ENCODE measurements around the gene SLAIN2. TPM values are rescaled to one million over a fixed set of nuclear protein-coding genes. Genes with fewer than 3 reads are reported as not detected.

SLAIN2 gene
- total and polyA plus RNA-seq, 2 experiments from 2014 or later = 21.9 to 27.9 TPM

GRCh38 chr4:48372272-48372671, 30.9 kb downstream of the SLAIN2 start:
- H3K27ac ChIP-seq (ENCODE audit: low read depth) = no peak overlapping the region
- no peaks in the 10 kb centered on the region for H3K36me3 Mint-ChIP-seq (ENCODE audit: low read depth)
- H3K4me3 ChIP-seq = no peak overlapping the region
- no peaks in the 10 kb centered on the region for H3K36me3 ChIP-seq (ENCODE audit: insufficient read depth)
- H3K4me3 Mint-ChIP-seq = no peak overlapping the region
- no peaks in the 10 kb centered on the region for H3K9me2 ChIP-seq (ENCODE audit: insufficient read depth)
- no peak overlapping the region for H2AFZ ChIP-seq
- DNase-seq (ENCODE audit: low spot score) (no peak), ATAC-seq (no peak)
- H3K79me2 ChIP-seq (replicated peaks; ENCODE audit: insufficient read depth) = peaks cover 43% of the 10 kb centered on the region
- no peak overlapping the region for H3K27ac Mint-ChIP-seq
- no peaks in the 10 kb centered on the region for H3K27me3 ChIP-seq (ENCODE audit: insufficient read depth)
- peaks cover 24% of the 10 kb centered on the region for H3K4me1 Mint-ChIP-seq
- peaks cover 9% of the 10 kb centered on the region for H4K20me1 ChIP-seq (replicated peaks; ENCODE audit: insufficient read depth)
- H3K4me1 ChIP-seq (ENCODE audit: insufficient read depth) = peaks cover 24% of the 10 kb centered on the region
- no peaks in the 10 kb centered on the region for H3K27me3 Mint-ChIP-seq (ENCODE audit: insufficient read depth, low read depth, poor library complexity)
- no peak overlapping the region for H3K4me2 ChIP-seq
- H3K9me3 Mint-ChIP-seq = no peaks in the 10 kb centered on the region
- no peak for TF ChIP-seq CREB1 (CRISPR knock-in tag; IDR thresholded peaks at IDR 0.05; ENCODE audit: low read depth)
- TF ChIP-seq STAT1 (IDR thresholded peaks at IDR 0.05; ENCODE audit: unreplicated experiment) = no peak
- TF ChIP-seq EZH2 (IDR thresholded peaks at IDR 0.05; ENCODE audit: low read depth, unreplicated experiment) = no peak
- TF ChIP-seq ZNF331 (CRISPR knock-in tag; IDR thresholded peaks at IDR 0.05; ENCODE audit: low read depth) = no peak
- no peak for TF ChIP-seq ETS1 (IDR thresholded peaks at IDR 0.05)
- no peak for TF ChIP-seq ZNF114 (CRISPR knock-in tag; IDR thresholded peaks at IDR 0.05)
- TF ChIP-seq POLR2AphosphoS5 (IDR thresholded peaks at IDR 0.05; ENCODE audit: low read depth) = no peak
- no peak for TF ChIP-seq CTCF (conservative IDR thresholded peaks at IDR 0.05; ENCODE audit: low read depth in 2 of 2)
- no peak for TF ChIP-seq ZNF462 (CRISPR knock-in tag; IDR thresholded peaks at IDR 0.05)
- no peak for TF ChIP-seq JUNB (IDR thresholded peaks at IDR 0.05; ENCODE audit: unreplicated experiment)
- TF ChIP-seq EZH2phosphoT487 (IDR thresholded peaks at IDR 0.05; ENCODE audit: unreplicated experiment) = no peak
- no peak for TF ChIP-seq NANOG (IDR thresholded peaks at IDR 0.05; ENCODE audit: borderline replicate concordance)
- no peak for TF ChIP-seq REST (IDR thresholded peaks at IDR 0.05; ENCODE audit: unreplicated experiment)
- H3F3A ChIP-seq (replicated peaks; ENCODE audit: low read depth) = no peaks in the 10 kb centered on the region

All from GM23338 (cell line).